CD8-positive, alpha-beta memory T cell (primary cell): ENCODE data around the gene LAMTOR2. TPM values are rescaled to one million over a fixed set of nuclear protein-coding genes. Genes with fewer than 3 reads are reported as not detected.

Source experiments
- CTCF ChIA-PET: fragments of 350-600 bp; sonication (Branson Sonifier 250); formaldehyde crosslinking; loops from one replicate; lab custom pipeline; 2021; ENCODE audit warnings: antibody characterized with exemption; lab: Charles Lee
- POLR2A ChIA-PET: fragments of 350-600 bp; sonication (Branson Sonifier 250); formaldehyde crosslinking; loops from one replicate; lab custom pipeline; 2021; ENCODE audit warnings: antibody characterized with exemption; lab: Charles Lee
- DNase-seq, 5 donors: peaks; one replicate each; pipeline versions ENCODE4 v3.0.0 to v3.0.0-alpha.2; 2020 to 2022; ENCODE audit warnings: mixed read lengths in 1 of 5
- H3K27ac ChIP-seq: one replicate; pipeline ENCODE4 v1.7.0; 2013; ENCODE audit warnings: low read depth, mild to moderate bottlenecking, low read length, moderate library complexity
- H3K27me3 ChIP-seq: 2 replicates; pipeline ENCODE4 v1.7.0; 2013; ENCODE audit warnings: low read length, mild to moderate bottlenecking; ENCODE audit not compliant: insufficient read depth, poor library complexity, severe bottlenecking
- H3K36me3 ChIP-seq: 2 replicates; pipeline ENCODE4 v1.7.0; 2013; ENCODE audit warnings: mild to moderate bottlenecking, low read length, moderate library complexity; ENCODE audit not compliant: insufficient read depth
- H3K4me1 ChIP-seq: 2 replicates; pipeline ENCODE4 v1.7.0; 2013; ENCODE audit warnings: mild to moderate bottlenecking, low read length, moderate library complexity; ENCODE audit not compliant: insufficient read depth
- H3K4me3 ChIP-seq: 2 replicates; pipeline ENCODE4 v1.7.0; 2013; ENCODE audit warnings: mild to moderate bottlenecking, low read length
- H3K9me3 ChIP-seq: 2 replicates; pipeline ENCODE4 v1.7.0; 2013; ENCODE audit warnings: mild to moderate bottlenecking, low read length
- H3K27ac Mint-ChIP-seq, 8 donors: one replicate each; pipeline ENCODE4 v1.8.0; 2020 to 2021; ENCODE audit warnings: mixed read lengths in 8 of 8, mild to moderate bottlenecking in 6 of 8, inconsistent platforms in 3 of 8, moderate library complexity in 3 of 8
- H3K27me3 Mint-ChIP-seq, 2 donors: one replicate each; pipeline ENCODE4 v1.8.0; 2020 to 2021; ENCODE audit warnings: mixed read lengths in 2 of 2, mild to moderate bottlenecking in 1 of 2, moderate library complexity in 1 of 2
- H3K36me3 Mint-ChIP-seq, 3 donors: one replicate each; pipeline ENCODE4 v1.8.0; 2020 to 2021; ENCODE audit warnings: mixed read lengths in 3 of 3, inconsistent platforms in 1 of 3, mild to moderate bottlenecking in 1 of 3
- H3K4me1 Mint-ChIP-seq, 3 donors: one replicate each; pipeline ENCODE4 v1.8.0; 2020 to 2021; ENCODE audit warnings: mixed read lengths in 3 of 3, inconsistent platforms in 1 of 3, mild to moderate bottlenecking in 1 of 3
- H3K4me3 Mint-ChIP-seq, 7 donors: one replicate each; pipeline ENCODE4 v1.8.0; 2020 to 2021; ENCODE audit warnings: mixed read lengths in 7 of 7, mild to moderate bottlenecking in 6 of 7, moderate library complexity in 4 of 7, inconsistent platforms in 2 of 7
- H3K9me3 Mint-ChIP-seq, 5 donors: one replicate each; pipeline ENCODE4 v1.8.0; 2020 to 2022; ENCODE audit warnings: mixed read lengths in 5 of 5, mild to moderate bottlenecking in 3 of 5, moderate library complexity in 2 of 5, inconsistent platforms in 1 of 5
- polyA plus RNA-seq: library from polyadenylated mRNA; unstranded; fragments of 300-500 nt; fragmentation: Illumina TruSeq; gene quantifications from one replicate; pipeline ENCODE4 v1.2.3, GENCODE V29; 2021
- total RNA-seq, 2 experiments: library from RNA; stranded (reverse); gene quantifications; one replicate each; pipeline ENCODE4 v1.2.3, GENCODE V29; 2021

The LAMTOR2 gene
- total and polyA plus RNA-seq, 3 experiments from 2014 or later = 61.9 to 134 (median 67.4) TPM

GRCh38 chr1:156079762-156080161 is 25.2 kb downstream of the LAMTOR2 start:
- H3K4me1 ChIP-seq = peaks cover 6% of the 10 kb centered on the region
- H3K27me3 ChIP-seq = peaks cover 17% of the 10 kb centered on the region
- no peaks in the 10 kb centered on the region for H3K36me3 ChIP-seq
- Mint-ChIP-seq H3K36me3 (no peaks in the 10 kb centered on the region), H3K4me1 (peaks cover 8 to 16% (median 12%) of the 10 kb centered on the region in 3 donors), H3K27ac (peak overlapping the region in 1 of 8 donors; percentile 7), H3K27me3 (peaks cover 14 to 34% of the 10 kb centered on the region in 2 donors), H3K9me3 (no peaks in the 10 kb centered on the region), H3K4me3 (peak overlapping the region in 5 of 7 donors; percentile 3 to 55 (median 33))
- no peak overlapping the region for H3K27ac ChIP-seq
- POLR2A ChIA-PET = no interaction called here
- H3K9me3 ChIP-seq = no peaks in the 10 kb centered on the region
- H3K4me3 ChIP-seq = no peak overlapping the region
- no peak for DNase-seq
- CTCF ChIA-PET = no interaction called here

- POLR2A ChIA-PET = no interaction called here
- Histone ChIP-seq H3K4me3 (no peak overlapping the region), H3K27me3 (peaks cover 19% of the 10 kb centered on the region), H3K9me3 (no peaks in the 10 kb centered on the region), H3K36me3 (no peaks in the 10 kb centered on the region), H3K27ac (no peak overlapping the region), H3K4me1 (peaks cover 6% of the 10 kb centered on the region)
- H3K36me3 Mint-ChIP-seq = no peaks in the 10 kb centered on the region
- peak overlapping the region in 3 of 7 donors; percentile 3 to 55 (median 55) for H3K4me3 Mint-ChIP-seq
- no peak for DNase-seq
- H3K4me1 Mint-ChIP-seq = peaks cover 8 to 16% (median 10%) of the 10 kb centered on the region in 3 donors
- no peak overlapping the region for H3K27ac Mint-ChIP-seq
- CTCF ChIA-PET = no interaction called here
- no peaks in the 10 kb centered on the region for H3K9me3 Mint-ChIP-seq
- peaks cover 12 to 36% of the 10 kb centered on the region in 2 donors for H3K27me3 Mint-ChIP-seq
Observed at GRCh38 chr1:156080241-156080862, 25.8 kb downstream of the LAMTOR2 start.

GRCh38 chr1:156080863-156081179 is 26.2 kb downstream of the LAMTOR2 start:
- Histone ChIP-seq H3K4me1 (peaks cover 6% of the 10 kb centered on the region), H3K36me3 (no peaks in the 10 kb centered on the region), H3K27ac (no peak overlapping the region), H3K4me3 (no peak overlapping the region), H3K9me3 (no peaks in the 10 kb centered on the region), H3K27me3 (peaks cover 19% of the 10 kb centered on the region)
- Mint-ChIP-seq H3K27ac (no peak overlapping the region), H3K36me3 (no peaks in the 10 kb centered on the region), H3K27me3 (peaks cover 12 to 34% of the 10 kb centered on the region in 2 donors), H3K4me3 (peak overlapping the region; percentile 3 to 70 (median 54)), H3K4me1 (peaks cover 6 to 16% (median 8%) of the 10 kb centered on the region in 3 donors), H3K9me3 (no peaks in the 10 kb centered on the region)
- POLR2A ChIA-PET = no interaction called here
- DNase-seq = no peak
- CTCF ChIA-PET = no interaction called here

GRCh38 chr1:156081180-156081916 is 26.8 kb downstream of the LAMTOR2 start:
- no peaks in the 10 kb centered on the region for H3K36me3 Mint-ChIP-seq
- no peaks in the 10 kb centered on the region for H3K36me3 ChIP-seq
- DNase-seq = no peak
- no peaks in the 10 kb centered on the region for H3K9me3 ChIP-seq
- no peak overlapping the region for H3K27ac ChIP-seq
- H3K4me3 Mint-ChIP-seq = peak overlapping the region; percentile 69 to 95 (median 80)
- peak overlapping the region; percentile 75 for H3K4me3 ChIP-seq
- H3K27ac Mint-ChIP-seq = peak overlapping the region in 2 of 8 donors; percentile 38 to 86
- peaks cover 19% of the 10 kb centered on the region for H3K27me3 ChIP-seq
- ChIA-PET POLR2A (no interaction called here), CTCF (no interaction called here)
- no peaks in the 10 kb centered on the region for H3K9me3 Mint-ChIP-seq
- H3K4me1 ChIP-seq = peaks cover 6% of the 10 kb centered on the region
- H3K27me3 Mint-ChIP-seq = peaks cover 12 to 39% of the 10 kb centered on the region in 2 donors
- peaks cover 6 to 16% (median 8%) of the 10 kb centered on the region in 3 donors for H3K4me1 Mint-ChIP-seq

GRCh38 chr1:156081917-156082308 is 27.3 kb downstream of the LAMTOR2 start:
- H3K27me3 ChIP-seq = peaks cover 19% of the 10 kb centered on the region
- H3K36me3 ChIP-seq = no peaks in the 10 kb centered on the region
- ChIA-PET POLR2A (no interaction called here), CTCF (interaction anchor here (2.0 to 2.1 kb wide), 2 partner anchors 10 to 15 kb away, joined by 5 to 10 read pairs; no protein-coding TSS in a partner anchor)
- peak overlapping the region; percentile 75 for H3K4me3 ChIP-seq
- H3K4me1 ChIP-seq = peaks cover 6% of the 10 kb centered on the region
- Mint-ChIP-seq H3K4me3 (peak overlapping the region; percentile 69 to 95 (median 84)), H3K9me3 (no peaks in the 10 kb centered on the region), H3K27ac (peak overlapping the region in 2 of 8 donors; percentile 38 to 86), H3K27me3 (peaks cover 13 to 40% of the 10 kb centered on the region in 2 donors), H3K4me1 (peaks cover 6 to 16% (median 8%) of the 10 kb centered on the region in 3 donors), H3K36me3 (no peaks in the 10 kb centered on the region)
- H3K9me3 ChIP-seq = no peaks in the 10 kb centered on the region
- no peak overlapping the region for H3K27ac ChIP-seq
- no peak for DNase-seq

GRCh38 chr1:156082309-156083091 is 27.9 kb downstream of the LAMTOR2 start, which contains the start of gene MEX3A:
Gene MEX3A (minus strand): TSS chr1:156082465. CDS start chr1:156081998, 467 bp downstream.
- Mint-ChIP-seq H3K27me3 (peaks cover 19 to 40% of the 10 kb centered on the region in 2 donors), H3K4me1 (peaks cover 6 to 16% (median 8%) of the 10 kb centered on the region in 3 donors), H3K27ac (peak within 1 kb of the TSS in 5 of 8 donors; percentile 29 to 86 (median 82)), H3K4me3 (peak within 1 kb of the TSS; percentile 78 to 95 (median 85)), H3K9me3 (no peaks in the 10 kb centered on the region), H3K36me3 (no peaks in the 10 kb centered on the region)
- Histone ChIP-seq H3K27ac (peak within 1 kb of the TSS; percentile 24), H3K4me3 (peak within 1 kb of the TSS; percentile 75), H3K36me3 (no peaks in the 10 kb centered on the region), H3K4me1 (peaks cover 6% of the 10 kb centered on the region), H3K9me3 (no peaks in the 10 kb centered on the region), H3K27me3 (peaks cover 19% of the 10 kb centered on the region)
- ChIA-PET POLR2A (interaction anchor here (0.8 kb wide), 1 partner anchor 131 kb away, joined by 3 read pairs; the partner anchor contains the start of gene PMF1), CTCF (interaction anchor here (0.6 to 2.1 kb wide), 6 partner anchors 9 to 143 kb away, joined by 3 to 10 read pairs (median 5); no protein-coding TSS in a partner anchor)
- peak; percentile 46 to 73 (median 56) for DNase-seq

GRCh38 chr1:156083800-156084790 is 29.5 kb downstream of the LAMTOR2 start:
- H3K9me3 ChIP-seq = no peaks in the 10 kb centered on the region
- no peaks in the 10 kb centered on the region for H3K36me3 ChIP-seq
- no peak overlapping the region for H3K27ac ChIP-seq
- peaks cover 19% of the 10 kb centered on the region for H3K27me3 ChIP-seq
- peaks cover 6% of the 10 kb centered on the region for H3K4me1 ChIP-seq
- Mint-ChIP-seq H3K27ac (peak overlapping the region in 1 of 8 donors; percentile 24), H3K9me3 (no peaks in the 10 kb centered on the region), H3K4me3 (peak overlapping the region in 6 of 7 donors; percentile 65 to 82 (median 78)), H3K4me1 (peaks cover 6 to 16% (median 8%) of the 10 kb centered on the region in 3 donors), H3K36me3 (no peaks in the 10 kb centered on the region), H3K27me3 (peaks cover 21 to 35% of the 10 kb centered on the region in 2 donors)
- H3K4me3 ChIP-seq = no peak overlapping the region
- DNase-seq = no peak
- ChIA-PET POLR2A (interaction anchor here (0.6 kb wide), 1 partner anchor 10 kb away, joined by 3 read pairs; no protein-coding TSS in a partner anchor), CTCF (interaction anchor here (0.7 to 2.1 kb wide), 6 partner anchors 8 to 142 kb away, joined by 3 to 10 read pairs (median 5); no protein-coding TSS in a partner anchor)
